Bronchial epithelial cell (primary cell): ENCODE measurements around the gene RUFY1. TPM values are rescaled to one million over a fixed set of nuclear protein-coding genes. Genes with fewer than 3 reads are reported as not detected.

ENCODE experiments used
- DNase-seq: peaks from one replicate; pipeline ENCODE4 v3.0.0-alpha.2; 2010; ENCODE audit warnings: low read depth
- FAIRE-seq: peaks from 2 replicates; lab custom pipeline; 2011; peaks lifted over from hg19 to GRCh38; lab: Jason Lieb, UNC
- H3K27me3 ChIP-seq: 2 replicates; pipeline ENCODE4 v1.5.1; 2011; ENCODE audit warnings: low read length; ENCODE audit not compliant: control insufficient read depth, insufficient read depth
- H3K36me3 ChIP-seq: 2 replicates; pipeline ENCODE4 v1.5.1; 2011; ENCODE audit warnings: low read length; ENCODE audit not compliant: control insufficient read depth, insufficient read depth
- H3K4me3 ChIP-seq: 2 replicates; pipeline ENCODE4 v1.5.1; 2011; ENCODE audit warnings: mild to moderate bottlenecking, low read depth, low read length, control low read depth
- CTCF ChIP-seq: IDR thresholded peaks from 2 replicates; pipeline ENCODE4 v1.5.1; 2011; ENCODE audit warnings: mild to moderate bottlenecking, moderate library complexity, low read length, control low read depth, inconsistent platforms; ENCODE audit not compliant: insufficient read depth, severe bottlenecking
- total RNA-seq: library from RNA; depleted of rRNA; stranded (reverse); fragments of >200 nt; gene quantifications from 2 replicates; pipeline ENCODE4 v1.2.1, GENCODE V29; 2014

Gene RUFY1
- total RNA-seq, 1 donor from 2014 or later = 32.9 TPM

GRCh38 chr5:179526978-179527377 is 23.4 kb upstream of the RUFY1 start:
- DNase-seq (no peak), FAIRE-seq (no peak)

GRCh38 chr5:179530069-179530998 is 20.0 kb upstream of the RUFY1 start:
- Histone ChIP-seq H3K4me3 (no peak overlapping the region), H3K36me3 (no peaks in the 10 kb centered on the region), H3K27me3 (no peaks in the 10 kb centered on the region)
- FAIRE-seq (no peak), DNase-seq (no peak)
- no peak for TF ChIP-seq CTCF

More at GRCh38 chr5:179526978-179527377, 23.4 kb upstream of the RUFY1 start:
- no peaks in the 10 kb centered on the region for H3K36me3 ChIP-seq
- no peaks in the 10 kb centered on the region for H3K27me3 ChIP-seq
- no peak for TF ChIP-seq CTCF
- no peak overlapping the region for H3K4me3 ChIP-seq

- no peaks in the 10 kb centered on the region for H3K27me3 ChIP-seq
- TF ChIP-seq CTCF = no peak
- no peak overlapping the region for H3K4me3 ChIP-seq
- FAIRE-seq (no peak), DNase-seq (no peak)
- no peaks in the 10 kb centered on the region for H3K36me3 ChIP-seq
Measured at GRCh38 chr5:179533024-179533423, 17.3 kb upstream of the RUFY1 start.

GRCh38 chr5:179533907-179534306 is 16.4 kb upstream of the RUFY1 start:
- no peaks in the 10 kb centered on the region for H3K27me3 ChIP-seq
- FAIRE-seq (no peak), DNase-seq (no peak)
- H3K4me3 ChIP-seq = no peak overlapping the region
- H3K36me3 ChIP-seq = no peaks in the 10 kb centered on the region
- no peak for TF ChIP-seq CTCF

GRCh38 chr5:179534431-179534830 is 15.9 kb upstream of the RUFY1 start:
- Histone ChIP-seq H3K36me3 (no peaks in the 10 kb centered on the region), H3K4me3 (no peak overlapping the region), H3K27me3 (no peaks in the 10 kb centered on the region)
- DNase-seq (no peak), FAIRE-seq (no peak)
- no peak for TF ChIP-seq CTCF
